Endodermal cell (in vitro differentiated cells): ENCODE measurements around the gene TNS3. TPM values are rescaled to one million over a fixed set of nuclear protein-coding genes. Genes with fewer than 3 reads are reported as not detected.
A peak's percentile ranks its signal among the peaks of the same experiment; 100 is the strongest.

Source experiments
- DNase-seq: peaks from one replicate; pipeline ENCODE4 v3.0.0-alpha.2; 2017
- H3K27ac ChIP-seq: 2 replicates; pipeline ENCODE4 v1.5.1; 2013; ENCODE audit warnings: mild to moderate bottlenecking, low read depth, low read length, moderate library complexity
- H3K27me3 ChIP-seq: 2 replicates; pipeline ENCODE4 v1.6.1; 2013; ENCODE audit warnings: mild to moderate bottlenecking, low read length, moderate library complexity; ENCODE audit not compliant: insufficient read depth, control insufficient read depth, poor library complexity, severe bottlenecking
- H3K36me3 ChIP-seq: 2 replicates; pipeline ENCODE4 v1.7.0; 2013; ENCODE audit warnings: mild to moderate bottlenecking, low read length, moderate library complexity; ENCODE audit not compliant: control insufficient read depth, insufficient read depth
- H3K4me1 ChIP-seq: one replicate; pipeline ENCODE4 v1.7.0; 2013; ENCODE audit warnings: low read length; ENCODE audit not compliant: control insufficient read depth, insufficient read depth
- H3K4me3 ChIP-seq: 2 replicates; pipeline ENCODE4 v1.5.1; 2013; ENCODE audit warnings: mild to moderate bottlenecking, low read length, moderate library complexity
- H3K9ac ChIP-seq: 2 replicates; pipeline ENCODE4 v1.6.1; 2013; ENCODE audit warnings: mild to moderate bottlenecking, low read length, moderate library complexity; ENCODE audit not compliant: poor library complexity, severe bottlenecking; ENCODE audit errors: extremely low read depth
- H3K9me3 ChIP-seq: 2 replicates; pipeline ENCODE4 v1.6.1; 2013; ENCODE audit warnings: mild to moderate bottlenecking, low read length, moderate library complexity; ENCODE audit not compliant: control insufficient read depth
- H3K27ac Mint-ChIP-seq: 2 replicates; pipeline ENCODE4 v1.8.0; 2020; ENCODE audit warnings: mixed read lengths
- H3K27me3 Mint-ChIP-seq: 2 replicates; pipeline ENCODE4 v1.8.0; 2021; ENCODE audit warnings: mild to moderate bottlenecking, mixed read lengths; ENCODE audit not compliant: insufficient read depth
- H3K36me3 Mint-ChIP-seq: 2 replicates; pipeline ENCODE4 v1.8.0; 2020; ENCODE audit warnings: low read depth, mixed read lengths
- H3K4me1 Mint-ChIP-seq: 2 replicates; pipeline ENCODE4 v1.8.0; 2020; ENCODE audit warnings: mixed read lengths
- H3K4me3 Mint-ChIP-seq: 2 replicates; pipeline ENCODE4 v1.8.0; 2020; ENCODE audit warnings: mild to moderate bottlenecking, moderate library complexity, mixed read lengths
- H3K9me3 Mint-ChIP-seq: 2 replicates; pipeline ENCODE4 v1.8.0; 2020; ENCODE audit warnings: mild to moderate bottlenecking, mixed read lengths
- WGBS, 2 experiments: methylation state at CpG; one replicate each; pipeline versions ENCODE4 v1.1.5 to v1.1.7; 2013; ENCODE audit warnings: missing lambda C conversion rate in 2 of 2, mixed read lengths in 1 of 2; ENCODE audit not compliant: insufficient coverage in 1 of 2, insufficient read length in 1 of 2; 5-methylcytosine and 5-hydroxymethylcytosine counted together
- total RNA-seq, 2 donors: library from RNA; stranded (reverse); fragmentation: NEBNext Ultra II Directional in 1 of 2; extraction: Animal tissue kit (Norgen Biotek cat#: 25700) in 1 of 2; gene quantifications; 2 replicates in 1 of 2; 3 replicates in 1 of 2; pipeline ENCODE4 v1.2.1, GENCODE V29; 2021
- TF ChIP-seq, protein P1 (sequence below): fragments of 200-600 bp; sonication (generic); conservative IDR thresholded peaks from 2 replicates; pipeline ENCODE4 v1.5.0; 2021; ENCODE audit warnings: antibody characterized with exemption, mild to moderate bottlenecking

The TNS3 gene
- total RNA-seq, 2 donors from 2014 or later: 33.8 to 38.5 TPM

DNA sequence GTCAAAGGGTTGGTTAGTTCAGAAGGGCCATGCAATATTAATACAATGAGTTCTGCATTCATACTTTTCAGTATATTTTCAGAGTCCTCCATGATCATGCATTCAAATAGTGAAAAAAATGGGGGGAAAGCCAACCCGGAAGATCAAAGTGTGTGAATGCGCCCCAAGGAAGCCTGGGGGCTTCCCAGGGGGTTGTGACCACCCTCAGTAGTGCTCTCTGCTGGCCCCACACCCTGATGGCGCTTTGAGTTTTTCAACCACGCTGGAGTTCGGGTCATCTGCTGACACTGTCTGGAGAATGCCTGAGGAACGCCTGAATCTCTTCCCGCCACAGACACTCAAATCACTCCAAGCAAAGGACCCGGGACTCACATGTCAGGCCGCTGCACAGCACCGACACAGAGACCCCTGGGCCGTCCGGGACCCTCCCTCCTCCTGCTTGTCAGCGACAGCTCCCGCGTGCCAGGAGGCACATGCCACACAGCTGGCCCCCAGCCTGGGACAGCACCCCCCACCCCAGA, 1.0 kb downstream of the TNS3 start:
- Histone ChIP-seq H3K36me3 (no peaks in the 10 kb centered on the region), H3K4me3 (peak overlapping the region; percentile 83), H3K4me1 (peaks cover 9% of the 10 kb centered on the region), H3K27ac (no peak overlapping the region), H3K9ac (peak overlapping the region; percentile 64), H3K27me3 (peaks cover 9% of the 10 kb centered on the region), H3K9me3 (peaks cover 3% of the 10 kb centered on the region)
- peak; percentile 71 for DNase-seq
- Mint-ChIP-seq H3K4me1 (peaks cover 24% of the 10 kb centered on the region), H3K9me3 (no peaks in the 10 kb centered on the region), H3K4me3 (peak overlapping the region; percentile 74), H3K36me3 (peaks cover 4% of the 10 kb centered on the region), H3K27ac (no peak overlapping the region), H3K27me3 (peaks cover 22% of the 10 kb centered on the region)
- 5 to 10% methylated on average over 8 to 15 of the region's 15 CpGs for WGBS, 2 experiments
- TF ChIP-seq, protein P1, sequence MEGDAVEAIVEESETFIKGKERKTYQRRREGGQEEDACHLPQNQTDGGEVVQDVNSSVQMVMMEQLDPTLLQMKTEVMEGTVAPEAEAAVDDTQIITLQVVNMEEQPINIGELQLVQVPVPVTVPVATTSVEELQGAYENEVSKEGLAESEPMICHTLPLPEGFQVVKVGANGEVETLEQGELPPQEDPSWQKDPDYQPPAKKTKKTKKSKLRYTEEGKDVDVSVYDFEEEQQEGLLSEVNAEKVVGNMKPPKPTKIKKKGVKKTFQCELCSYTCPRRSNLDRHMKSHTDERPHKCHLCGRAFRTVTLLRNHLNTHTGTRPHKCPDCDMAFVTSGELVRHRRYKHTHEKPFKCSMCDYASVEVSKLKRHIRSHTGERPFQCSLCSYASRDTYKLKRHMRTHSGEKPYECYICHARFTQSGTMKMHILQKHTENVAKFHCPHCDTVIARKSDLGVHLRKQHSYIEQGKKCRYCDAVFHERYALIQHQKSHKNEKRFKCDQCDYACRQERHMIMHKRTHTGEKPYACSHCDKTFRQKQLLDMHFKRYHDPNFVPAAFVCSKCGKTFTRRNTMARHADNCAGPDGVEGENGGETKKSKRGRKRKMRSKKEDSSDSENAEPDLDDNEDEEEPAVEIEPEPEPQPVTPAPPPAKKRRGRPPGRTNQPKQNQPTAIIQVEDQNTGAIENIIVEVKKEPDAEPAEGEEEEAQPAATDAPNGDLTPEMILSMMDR: peak; percentile 37

DNA sequence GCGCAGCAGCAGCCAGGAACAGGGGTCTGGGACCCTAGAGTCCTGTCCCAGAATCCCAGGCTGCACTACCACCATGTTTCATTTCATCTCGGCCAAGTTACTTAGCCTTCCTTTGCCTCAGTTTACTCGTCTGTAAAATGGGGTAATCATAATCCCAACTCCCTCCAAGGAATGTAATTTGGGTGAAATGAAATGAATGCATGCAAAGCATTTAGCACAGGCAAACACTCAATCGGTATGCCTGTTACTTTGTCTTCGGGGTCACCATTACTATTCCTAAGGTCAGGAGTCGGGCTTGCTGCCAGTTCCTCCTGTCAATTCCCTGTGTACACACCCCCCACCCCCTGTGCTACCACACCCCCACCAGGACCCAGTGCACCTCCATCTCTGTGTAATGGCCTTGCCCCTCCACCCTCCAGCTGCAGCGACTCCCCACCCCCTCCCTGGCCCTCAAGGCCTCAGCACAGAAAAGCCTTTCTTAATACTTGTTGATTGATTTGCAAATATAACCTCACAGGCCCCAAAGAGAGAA, 1.7 kb downstream of the TNS3 start:
- H3K9ac ChIP-seq: no peak overlapping the region
- 55 to 90% methylated on average over 1 to 7 of the region's 7 CpGs for WGBS, 2 experiments
- Mint-ChIP-seq H3K27me3 (peaks cover 22% of the 10 kb centered on the region), H3K9me3 (no peaks in the 10 kb centered on the region), H3K27ac (no peak overlapping the region), H3K4me1 (peaks cover 26% of the 10 kb centered on the region), H3K4me3 (peak overlapping the region; percentile 74), H3K36me3 (peaks cover 5% of the 10 kb centered on the region)
- H3K36me3 ChIP-seq: no peaks in the 10 kb centered on the region
- peak; percentile 59 for DNase-seq
- H3K27me3 ChIP-seq: peaks cover 9% of the 10 kb centered on the region
- H3K4me3 ChIP-seq: peak overlapping the region; percentile 83
- no peak overlapping the region for H3K27ac ChIP-seq
- peaks cover 10% of the 10 kb centered on the region for H3K4me1 ChIP-seq
- TF ChIP-seq, protein P1: no peak
- H3K9me3 ChIP-seq: peaks cover under 1% of the 10 kb centered on the region

DNA sequence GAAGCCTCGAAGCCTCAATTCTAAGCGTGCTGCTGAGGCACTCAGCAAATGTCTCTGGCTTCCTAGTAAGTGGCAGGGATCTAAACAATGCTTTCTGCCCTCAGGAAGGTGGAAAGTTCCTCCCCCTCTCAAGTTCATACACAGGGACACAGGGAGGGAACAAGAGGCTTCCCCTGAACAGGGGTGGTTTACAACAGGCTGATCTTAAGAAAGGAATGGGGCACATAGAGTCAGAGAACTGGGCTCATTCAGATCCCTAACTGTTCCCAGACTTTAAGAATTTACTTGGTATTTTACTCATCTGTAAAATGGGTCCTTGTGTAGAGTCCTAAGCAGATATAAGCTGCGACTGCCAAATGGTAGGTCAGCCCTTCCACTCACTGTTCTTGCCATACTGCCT, 2.5 kb downstream of the TNS3 start:
- Mint-ChIP-seq H3K27ac (no peak overlapping the region), H3K9me3 (no peaks in the 10 kb centered on the region), H3K27me3 (peaks cover 19% of the 10 kb centered on the region), H3K4me1 (peaks cover 26% of the 10 kb centered on the region), H3K36me3 (peaks cover 5% of the 10 kb centered on the region), H3K4me3 (no peak overlapping the region)
- Histone ChIP-seq H3K4me3 (no peak overlapping the region), H3K27ac (no peak overlapping the region), H3K4me1 (peaks cover 10% of the 10 kb centered on the region), H3K9me3 (no peaks in the 10 kb centered on the region), H3K9ac (no peak overlapping the region), H3K27me3 (peaks cover 9% of the 10 kb centered on the region), H3K36me3 (no peaks in the 10 kb centered on the region)
- WGBS, 2 experiments: 90 to 100% methylated on average over 1 to 3 of the region's 3 CpGs
- DNase-seq: no peak
- TF ChIP-seq, protein P1: no peak
